Pancreas (tissue), 10 donors: ENCODE data around the gene PHACTR4. TPM values are rescaled to one million over a fixed set of nuclear protein-coding genes. Genes with fewer than 3 reads are reported as not detected.
"Not testable (repeated sequence)": the region's sequence is repeated elsewhere in the genome, so short reads cannot be mapped to it uniquely, and the experiment has no call there.

Experiments used
- ATAC-seq, 4 donors: fragments of 200-7000 bp; cut with Tn5 transposase; one replicate each; pipeline versions ENCODE4 v1.8.0 to v1.9.1; 2020; ENCODE audit warnings: mild to moderate bottlenecking in 4 of 4, moderate library complexity in 4 of 4
- DNase-seq, 6 donors: peaks; one replicate each; pipeline ENCODE4 v3.0.0-alpha.2; 2020
- FAIRE-seq: peaks from 2 replicates; lab custom pipeline; 2012; peaks lifted over from hg19 to GRCh38; lab: Jason Lieb, UNC
- H3K27ac ChIP-seq, 4 donors: fragments of 200-600 bp; sonication (generic); 1 replicate in 3 of 4; 2 replicates in 1 of 4; pipeline versions ENCODE4 v1.5.0 to v1.8.0; 2020
- H3K27me3 ChIP-seq, 4 donors: fragments of 200-600 bp; one replicate each; pipeline ENCODE4 v1.8.0; 2021
- H3K36me3 ChIP-seq, 3 donors: fragments of 200-600 bp; sonication (generic) in 1 of 3; one replicate each; pipeline versions ENCODE4 v1.5.0 to v1.8.0; 2020 to 2021
- H3K4me1 ChIP-seq, 3 donors: fragments of 200-600 bp; one replicate each; pipeline ENCODE4 v1.8.0; 2021
- H3K4me3 ChIP-seq, 4 donors: fragments of 200-600 bp; sonication (generic) in 2 of 4; one replicate each; pipeline versions ENCODE4 v1.5.0 to v1.8.0; 2020 to 2021
- H3K9me3 ChIP-seq, 4 donors: fragments of 200-600 bp; one replicate each; pipeline ENCODE4 v1.8.0; 2021
- CTCF ChIP-seq, 4 donors: fragments of 200-600 bp; sonication (generic) in 3 of 4; IDR thresholded peaks; one replicate each; pipeline versions ENCODE4 v1.5.0 to v1.8.0; 2021; ENCODE audit warnings: antibody characterized with exemption in 4 of 4
- WGBS, 2 donors: extraction: QIAGEN DNeasy Blood & Tissue Kit; methylation state at CpG; one replicate each; pipeline ENCODE4 v1.1.7; 2013; 5-methylcytosine and 5-hydroxymethylcytosine counted together
- intact Hi-C, 3 donors: fragments of 100-400 bp; cut with DNase I; formaldehyde crosslinking; loops; one replicate each; pipeline versions ENCODE4 v1.11.1 to v1.14.2; 2022
- polyA plus RNA-seq, 2 donors: library from polyadenylated mRNA; stranded (reverse); fragments of 200-250 nt; gene quantifications; one replicate each; pipeline ENCODE4 v1.2.3, GENCODE V29; 2013
- total RNA-seq, 6 donors: library from RNA; stranded (reverse); fragmentation: NEBNext Ultra II Directional in 4 of 6; extraction: Animal tissue kit (Norgen Biotek cat#: 25700) in 4 of 6; gene quantifications; one replicate each; pipeline versions ENCODE4 v1.2.1 to v1.2.4, GENCODE V29; 2021 to 2023
- donor health status: healthy with polysubstance abuse.
- donor health status: DM: no; HTN: no; CAD: no; lungs with moderate emphysema.
- donor health status: DM: no; HTN: no; CAD: no.
- donor health status: control.
- donor health status: control.
- donor health status: Bipolar disorder and iron deficiency.
- donor health status: DM: yes; HTN: yes; CAD: no.
- donor health status: DM: no; HTN: no; CAD: no.
- donor health status: DM: no; HTN: no; CAD: no.
- donor health status: DM: yes; HTN: yes; CAD: no.

The PHACTR4 gene
- total and polyA plus RNA-seq, 8 donors: 12.5 to 25.8 (median 14.1) TPM

GRCh38 chr1:28540651-28541050, 171.1 kb downstream of the PHACTR4 start:
- DNase-seq (peak in 1 of 6 donors; percentile 1), FAIRE-seq (no peak), ATAC-seq (no peak)
- Histone ChIP-seq H3K27me3 (no peaks in the 10 kb centered on the region), H3K27ac (no peak overlapping the region), H3K4me1 (no peaks in the 10 kb centered on the region), H3K4me3 (no peak overlapping the region), H3K36me3 (no peaks in the 10 kb centered on the region), H3K9me3 (no peaks in the 10 kb centered on the region)
- intact Hi-C loops: no loop called here
- no peak for TF ChIP-seq CTCF (IDR thresholded peaks at IDR 0.05)
- WGBS, 2 donors: 81 to 87% methylated on average over 7 of the region's 7 CpGs

GRCh38 chr1:28541414-28542015, 172.0 kb downstream of the PHACTR4 start:
- H3K4me1 ChIP-seq, DNase-seq, H3K27ac ChIP-seq, intact Hi-C loops, ATAC-seq, H3K4me3 ChIP-seq, H3K27me3 ChIP-seq, FAIRE-seq, H3K36me3 ChIP-seq, H3K9me3 ChIP-seq: not testable (repeated sequence)
- 75% methylated on average over 8 of the region's 8 CpGs for WGBS, 2 donors

- no peak for TF ChIP-seq CTCF (IDR thresholded peaks at IDR 0.05)
- no peak for FAIRE-seq
- no peak overlapping the region for H3K4me3 ChIP-seq
- no peaks in the 10 kb centered on the region for H3K27me3 ChIP-seq
- intact Hi-C loops: no loop called here
- no peak for DNase-seq
- 89 to 94% methylated on average over 4 of the region's 4 CpGs for WGBS, 2 donors
- H3K27ac ChIP-seq: no peak overlapping the region
- ATAC-seq: no peak
- no peaks in the 10 kb centered on the region for H3K36me3 ChIP-seq
- H3K4me1 ChIP-seq: no peaks in the 10 kb centered on the region
- no peaks in the 10 kb centered on the region for H3K9me3 ChIP-seq
These were observed 175.7 kb downstream of the PHACTR4 start for GRCh38 chr1:28545246-28545628.

GRCh38 chr1:28548318-28548717, 178.8 kb downstream of the PHACTR4 start:
- Histone ChIP-seq H3K36me3 (no peaks in the 10 kb centered on the region), H3K4me1 (no peaks in the 10 kb centered on the region), H3K27ac (no peak overlapping the region), H3K4me3 (no peak overlapping the region), H3K9me3 (no peaks in the 10 kb centered on the region), H3K27me3 (no peaks in the 10 kb centered on the region)
- 53 to 62% methylated on average over 3 of the region's 3 CpGs for WGBS, 2 donors
- intact Hi-C loops: no loop called here
- DNase-seq (no peak), FAIRE-seq (no peak), ATAC-seq (no peak)
- no peak for TF ChIP-seq CTCF (IDR thresholded peaks at IDR 0.05)

Other genes starting within 250 kb of the PHACTR4 start
- gene PTAFR, start 193.1 kb upstream of the PHACTR4 start, total RNA-seq: 10 to 100 TPM in 1 of 6 donors, 1 to 10 TPM in 2, under 1 TPM in 3; 0.37 to 13.7 (median 1.4) TPM
- gene PTAFR, start 193.1 kb upstream of the PHACTR4 start, polyA plus RNA-seq: 1 to 10 TPM in 1 of 2 donors, under 1 TPM in 1; 0.76 to 1.0 TPM
- gene DNAJC8, start 136.7 kb upstream of the PHACTR4 start, total RNA-seq: 10 to 100 TPM; 12.1 to 30.8 (median 16.6) TPM
- 10 to 100 TPM; 23.5 to 45.1 TPM for gene DNAJC8, start 136.7 kb upstream of the PHACTR4 start, polyA plus RNA-seq
- 10 to 100 TPM; 37.9 to 64.0 (median 53.9) TPM for gene ATP5IF1, start 133.6 kb upstream of the PHACTR4 start, total RNA-seq
- gene ATP5IF1, start 133.6 kb upstream of the PHACTR4 start, polyA plus RNA-seq: 100 to 1,000 TPM; 204 to 239 TPM
- gene SESN2, start 110.2 kb upstream of the PHACTR4 start, total RNA-seq: 10 to 100 TPM in 1 of 6 donors, 1 to 10 TPM in 5; 4.0 to 38.3 (median 7.3) TPM
- gene SESN2, start 110.2 kb upstream of the PHACTR4 start, polyA plus RNA-seq: 1 to 10 TPM; 5.7 to 9.7 TPM
- 1 to 10 TPM; 4.3 to 7.9 (median 6.5) TPM for gene MED18, start 40.7 kb upstream of the PHACTR4 start, total RNA-seq
- gene MED18, start 40.7 kb upstream of the PHACTR4 start, polyA plus RNA-seq: 10 to 100 TPM in 1 of 2 donors, 1 to 10 TPM in 1; 7.9 to 12.5 TPM
- 10 to 100 TPM in 4 of 6 donors, 1 to 10 TPM in 2; 5.4 to 18.5 (median 12.8) TPM for gene RCC1, start 136.3 kb downstream of the PHACTR4 start, total RNA-seq
- 10 to 100 TPM in 1 of 2 donors, 1 to 10 TPM in 1; 8.7 to 11.4 TPM for gene RCC1, start 136.3 kb downstream of the PHACTR4 start, polyA plus RNA-seq
- gene TRNAU1AP, start 183.3 kb downstream of the PHACTR4 start, total RNA-seq: 10 to 100 TPM in 3 of 6 donors, 1 to 10 TPM in 3; 5.5 to 12.2 (median 9.6) TPM
- gene TRNAU1AP, start 183.3 kb downstream of the PHACTR4 start, polyA plus RNA-seq: 10 to 100 TPM; 16.9 to 17.8 TPM
- 1 to 10 TPM in 2 of 6 donors, under 1 TPM in 4; 0.14 to 3.0 (median 0.53) TPM for gene RAB42, start 222.5 kb downstream of the PHACTR4 start, total RNA-seq
- gene RAB42, start 222.5 kb downstream of the PHACTR4 start, polyA plus RNA-seq: under 1 TPM; 0.16 to 0.72 TPM